IMR-90 (cell line): ENCODE measurements around the gene PLA2G15. TPM values are rescaled to one million over a fixed set of nuclear protein-coding genes. Genes with fewer than 3 reads are reported as not detected.

Source experiments
- CTCF ChIP-seq: conservative IDR thresholded peaks from 2 replicates; pipeline ENCODE4 v1.5.1; 2012; ENCODE audit warnings: mild to moderate bottlenecking, low read depth, low read length, improper control_type of control experiment
- MAZ ChIP-seq: IDR thresholded peaks from 2 replicates; pipeline ENCODE4 v1.6.1; 2012; ENCODE audit warnings: low read depth, mild to moderate bottlenecking, low read length, improper control_type of control experiment, moderate library complexity, borderline replicate concordance
- MXI1 ChIP-seq: IDR thresholded peaks from 2 replicates; pipeline ENCODE4 v1.6.1; 2012; ENCODE audit warnings: low read depth, mild to moderate bottlenecking, low read length, moderate library complexity, borderline replicate concordance
- POLR2A ChIP-seq: IDR thresholded peaks from 2 replicates; pipeline ENCODE4 v1.6.1; 2012; ENCODE audit warnings: mild to moderate bottlenecking, low read depth, low read length
- RAD21 ChIP-seq: IDR thresholded peaks from 2 replicates; pipeline ENCODE4 v1.6.1; 2012; ENCODE audit warnings: low read length, improper control_type of control experiment
- RCOR1 ChIP-seq: IDR thresholded peaks from 2 replicates; pipeline ENCODE4 v1.6.1; 2012; ENCODE audit warnings: mild to moderate bottlenecking, low read length, improper control_type of control experiment; ENCODE audit not compliant: insufficient replicate concordance
- RFX5 ChIP-seq: IDR thresholded peaks from 2 replicates; pipeline ENCODE4 v1.8.0; 2012; ENCODE audit warnings: low read depth, mild to moderate bottlenecking, low read length, moderate library complexity
- polyA plus RNA-seq, 3 experiments: library from polyadenylated mRNA; depleted of rRNA; stranded (reverse); fragments of >200 nt; gene quantifications; 2 replicates each; pipeline ENCODE4 v1.2.3, GENCODE V29; 2012; ENCODE audit warnings: low replicate concordance in 1 of 3
- total RNA-seq: library from RNA; depleted of rRNA; stranded (reverse); fragments of >200 nt; gene quantifications from 2 replicates; pipeline ENCODE4 v1.2.3, GENCODE V29; 2012

Gene PLA2G15
- total and polyA plus RNA-seq, 2 of the 4 experiments (the other 2 are of a cell fraction): 19.5 to 31.7 TPM

GRCh38 chr16:68287276-68288251 is 42.4 kb downstream of the PLA2G15 start (continued):
- no peak for TF ChIP-seq MAZ
- TF ChIP-seq MXI1: peak; percentile 71; the same call in 1 of the 2 replicates
- TF ChIP-seq RCOR1: no peak
- no peak for TF ChIP-seq RAD21
- 0 out of 2 replicates have a peak, but pooled peaks have one; percentile 52 for TF ChIP-seq RFX5
- TF ChIP-seq CTCF: no peak
- TF ChIP-seq POLR2A: no peak
